ENCODE data around the gene CCDC117.
"Not testable (repeated sequence)": the region's sequence is repeated elsewhere in the genome, so short reads cannot be mapped to it uniquely, and the experiment has no call there.

DNA sequence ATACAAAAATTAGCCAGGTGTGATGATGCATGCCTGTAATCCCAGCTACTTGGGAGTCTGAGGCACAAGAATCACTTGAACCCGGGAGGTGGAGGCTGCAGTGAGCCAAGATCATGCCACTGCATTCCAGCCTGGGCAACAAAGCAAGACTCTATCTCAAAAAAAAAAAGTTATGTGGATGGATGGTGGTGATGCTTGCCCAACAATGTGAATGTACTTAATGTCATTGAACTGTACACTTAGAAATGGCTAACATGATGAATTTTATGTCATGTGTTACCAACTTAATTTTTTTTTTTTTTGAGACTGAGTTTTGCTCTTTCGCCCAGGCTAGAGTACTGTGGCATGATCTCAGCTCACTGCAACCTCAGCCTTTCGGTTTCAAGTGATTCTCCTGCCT is 18.0 kb upstream of the CCDC117 start:
- not testable (repeated sequence) for TF ChIP-seq EZH2 (IDR thresholded peaks at IDR 0.05; ENCODE audit: low read length, missing control alignments)
- TF ChIP-seq, protein P1, sequence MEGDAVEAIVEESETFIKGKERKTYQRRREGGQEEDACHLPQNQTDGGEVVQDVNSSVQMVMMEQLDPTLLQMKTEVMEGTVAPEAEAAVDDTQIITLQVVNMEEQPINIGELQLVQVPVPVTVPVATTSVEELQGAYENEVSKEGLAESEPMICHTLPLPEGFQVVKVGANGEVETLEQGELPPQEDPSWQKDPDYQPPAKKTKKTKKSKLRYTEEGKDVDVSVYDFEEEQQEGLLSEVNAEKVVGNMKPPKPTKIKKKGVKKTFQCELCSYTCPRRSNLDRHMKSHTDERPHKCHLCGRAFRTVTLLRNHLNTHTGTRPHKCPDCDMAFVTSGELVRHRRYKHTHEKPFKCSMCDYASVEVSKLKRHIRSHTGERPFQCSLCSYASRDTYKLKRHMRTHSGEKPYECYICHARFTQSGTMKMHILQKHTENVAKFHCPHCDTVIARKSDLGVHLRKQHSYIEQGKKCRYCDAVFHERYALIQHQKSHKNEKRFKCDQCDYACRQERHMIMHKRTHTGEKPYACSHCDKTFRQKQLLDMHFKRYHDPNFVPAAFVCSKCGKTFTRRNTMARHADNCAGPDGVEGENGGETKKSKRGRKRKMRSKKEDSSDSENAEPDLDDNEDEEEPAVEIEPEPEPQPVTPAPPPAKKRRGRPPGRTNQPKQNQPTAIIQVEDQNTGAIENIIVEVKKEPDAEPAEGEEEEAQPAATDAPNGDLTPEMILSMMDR (conservative IDR thresholded peaks at IDR 0.05 in 1 of 2, IDR thresholded peaks at IDR 0.05 in 1 of 2; ENCODE audit: low read depth in 1 of 2, low read length in 2 of 2) = not testable (repeated sequence)
